NCI-H510A treated with DMSO at 0.1 percent for 48 hours (cell line): ENCODE data around the gene HLCS.

Experiments used
- DNase-seq: peaks from one replicate; lab custom pipeline; 2025; lab: John Stamatoyannopoulos, UW

Gene HLCS

GRCh38 chr21:36985751-36986594 lies 19.5 kb upstream of the HLCS start:
- DNase-seq, result no peak

- no peak for DNase-seq
Observed at GRCh38 chr21:36981977-36982700, 15.7 kb upstream of the HLCS start.

- DNase-seq, result no peak
Observed at GRCh38 chr21:36981049-36981391, 14.6 kb upstream of the HLCS start.

GRCh38 chr21:36980280-36981048 lies 14.0 kb upstream of the HLCS start:
- DNase-seq, result peak; percentile 66

GRCh38 chr21:36976882-36977651 lies 10.6 kb upstream of the HLCS start:
- no peak for DNase-seq

- no peak for DNase-seq
Observed at GRCh38 chr21:36976228-36976861, 9.9 kb upstream of the HLCS start.

GRCh38 chr21:36974851-36975192 lies 8.4 kb upstream of the HLCS start:
- DNase-seq, result no peak

- no peak for DNase-seq
Observed at GRCh38 chr21:36973986-36974850, 7.7 kb upstream of the HLCS start.

GRCh38 chr21:36968976-36969375 lies 2.5 kb upstream of the HLCS start:
- no peak for DNase-seq

GRCh38 chr21:36968414-36968813 lies 1.9 kb upstream of the HLCS start:
- no peak for DNase-seq

GRCh38 chr21:36966821-36967768 lies 626 bp upstream of the HLCS start:
- peak; percentile 31 for DNase-seq

GRCh38 chr21:36965720-36966065 lies 776 bp downstream of the HLCS start:
- no peak for DNase-seq

- DNase-seq, result no peak
Observed at GRCh38 chr21:36964827-36965719, 1.4 kb downstream of the HLCS start.

GRCh38 chr21:36964398-36964797 lies 2.1 kb downstream of the HLCS start:
- DNase-seq, result no peak

GRCh38 chr21:36962098-36962780 lies 4.2 kb downstream of the HLCS start:
- no peak for DNase-seq

- no peak for DNase-seq
Observed at GRCh38 chr21:36960676-36961284, 5.7 kb downstream of the HLCS start.

- DNase-seq, result no peak
Observed at GRCh38 chr21:36959020-36959835, 7.2 kb downstream of the HLCS start.
